ENCODE results near the gene LIAS. TPM values are rescaled to one million over a fixed set of nuclear protein-coding genes. Genes with fewer than 3 reads are reported as not detected.
"Not testable (repeated sequence)": the region's sequence is repeated elsewhere in the genome, so short reads cannot be mapped to it uniquely, and the experiment has no call there.

The LIAS gene
- total RNA-seq (10 to 100 TPM; 10.0 to 10.1 TPM), total RNA-seq (6.9 to 58.6 (median 25.5) reads per million in 172 experiments)
- polyA plus RNA-seq (2013, experiment 1 of 2) = 19.6 TPM
- 19.1 TPM for polyA plus RNA-seq (2013, experiment 2 of 2)

- Mint-ChIP-seq H3K9me3 (no peaks in the 10 kb centered on the region), H3K4me1 (ENCODE audit: low read depth) (peaks cover 49% of the 10 kb centered on the region), H3K27ac (peak within 1 kb of the TSS; percentile 100), H3K27me3 (no peaks in the 10 kb centered on the region), H3K4me3 (peak within 1 kb of the TSS; percentile 96), H3K36me3 (ENCODE audit: low read depth) (peaks cover 73% of the 10 kb centered on the region)
- TF ChIP-seq, protein P1, sequence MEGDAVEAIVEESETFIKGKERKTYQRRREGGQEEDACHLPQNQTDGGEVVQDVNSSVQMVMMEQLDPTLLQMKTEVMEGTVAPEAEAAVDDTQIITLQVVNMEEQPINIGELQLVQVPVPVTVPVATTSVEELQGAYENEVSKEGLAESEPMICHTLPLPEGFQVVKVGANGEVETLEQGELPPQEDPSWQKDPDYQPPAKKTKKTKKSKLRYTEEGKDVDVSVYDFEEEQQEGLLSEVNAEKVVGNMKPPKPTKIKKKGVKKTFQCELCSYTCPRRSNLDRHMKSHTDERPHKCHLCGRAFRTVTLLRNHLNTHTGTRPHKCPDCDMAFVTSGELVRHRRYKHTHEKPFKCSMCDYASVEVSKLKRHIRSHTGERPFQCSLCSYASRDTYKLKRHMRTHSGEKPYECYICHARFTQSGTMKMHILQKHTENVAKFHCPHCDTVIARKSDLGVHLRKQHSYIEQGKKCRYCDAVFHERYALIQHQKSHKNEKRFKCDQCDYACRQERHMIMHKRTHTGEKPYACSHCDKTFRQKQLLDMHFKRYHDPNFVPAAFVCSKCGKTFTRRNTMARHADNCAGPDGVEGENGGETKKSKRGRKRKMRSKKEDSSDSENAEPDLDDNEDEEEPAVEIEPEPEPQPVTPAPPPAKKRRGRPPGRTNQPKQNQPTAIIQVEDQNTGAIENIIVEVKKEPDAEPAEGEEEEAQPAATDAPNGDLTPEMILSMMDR (IDR thresholded peaks at IDR 0.05) = no peak
- Histone ChIP-seq H3K36me3 (ENCODE audit: insufficient read depth, low read length) (peaks cover 52% of the 10 kb centered on the region), H3K4me1 (ENCODE audit: insufficient read depth, low read length) (peaks cover 26% of the 10 kb centered on the region), H3K4me3 (ENCODE audit: low read length) (peak within 1 kb of the TSS; percentile 68), H3K27ac (ENCODE audit: low read depth in 1 of 2, low read length in 2 of 2) (peak within 1 kb of the TSS; percentile 92 to 98), H3K9me3 (ENCODE audit: control insufficient read depth in 1 of 2, insufficient read depth in 1 of 2, low read length in 2 of 2) (no peaks in the 10 kb centered on the region), H3K27me3 (ENCODE audit: control insufficient read depth in 1 of 2, insufficient read depth in 2 of 2, low read length in 2 of 2) (no peaks in the 10 kb centered on the region)
- intact Hi-C loops (cut with DNase I, micrococcal nuclease) = loop anchor here (1.0 to 10.0 kb wide), 10 partner anchors 68 to 1774 kb away; partner anchors contain the start of genes RFC1 (in 2 of the 2), SMIM14 (in 2 of the 2), PDS5A (in 1 of the 2) and RELL1 (in 1 of the 2)
- POLR2A ChIA-PET = interaction anchor here (0.6 to 5.0 kb wide), 20 partner anchors 10 to 1772 kb away, joined by 3 to 54 read pairs (median 4); partner anchors contain the start of genes N4BP2, RFC1, SMIM14 and TLR1
- DNase-seq (peak; percentile 86 to 98 (median 92)), ATAC-seq (ENCODE audit: poor library complexity) (peak; percentile 78)
- CTCF ChIA-PET = interaction anchor here (1.0 to 4.2 kb wide), 4 partner anchors 11 to 598 kb away, joined by 3 to 27 read pairs (median 3); partner anchors contain the start of genes N4BP2 and SMIM14
Observed at GRCh38 chr4:39458505-39459300, at the start of gene LIAS, which contains the start of gene RPL9. Gene LIAS (plus strand): TSS chr4:39459056. CDS start chr4:39459118, 62 bp downstream. Gene RPL9 (minus strand): TSS chr4:39458922. CDS start chr4:39458439, 483 bp downstream.

DNA sequence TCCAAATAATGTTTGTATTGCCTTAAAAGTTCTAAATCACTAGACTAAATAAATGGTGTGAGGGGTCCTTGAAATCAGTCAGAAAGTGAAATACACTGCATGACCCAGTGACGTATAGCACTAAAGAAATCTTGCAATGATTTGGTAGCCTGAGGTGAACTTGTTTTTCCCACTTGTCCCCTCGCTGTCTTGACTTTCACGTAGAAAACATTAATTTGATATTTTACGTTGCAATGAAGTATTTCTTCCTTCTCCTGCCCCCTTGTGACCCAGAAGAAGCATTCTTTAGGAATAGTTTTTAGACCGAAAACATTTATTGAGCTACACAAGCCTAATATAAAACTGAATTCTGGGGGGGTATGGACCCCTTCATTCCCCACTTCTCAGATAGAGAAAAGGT, 48.4 kb upstream of the LIAS start:
- H3K27me3 ChIP-seq (ENCODE audit: control insufficient read depth in 1 of 2, insufficient read depth in 2 of 2, low read length in 2 of 2) = no peaks in the 10 kb centered on the region
- H3K4me3 ChIP-seq (ENCODE audit: low read length) = no peak overlapping the region
- H3K9me3 ChIP-seq (ENCODE audit: control insufficient read depth in 1 of 2, insufficient read depth in 1 of 2, low read length in 2 of 2) = no peaks in the 10 kb centered on the region
- no peak overlapping the region for H3K27ac ChIP-seq (ENCODE audit: low read depth in 1 of 2, low read length in 2 of 2)
- no peak overlapping the region for H3K27ac Mint-ChIP-seq
- H3K27me3 Mint-ChIP-seq = no peaks in the 10 kb centered on the region
- H3K4me1 ChIP-seq (ENCODE audit: insufficient read depth, low read length) = no peaks in the 10 kb centered on the region
- no peaks in the 10 kb centered on the region for H3K36me3 Mint-ChIP-seq (ENCODE audit: low read depth)
- H3K9me3 Mint-ChIP-seq = no peaks in the 10 kb centered on the region
- peak in 3 of 14 experiments; percentile 2 to 13 (median 4) for DNase-seq
- no peaks in the 10 kb centered on the region for H3K4me1 Mint-ChIP-seq (ENCODE audit: low read depth)
- ChIA-PET POLR2A (no interaction called here), CTCF (no interaction called here)
- no peak for ATAC-seq (ENCODE audit: poor library complexity)
- no peaks in the 10 kb centered on the region for H3K36me3 ChIP-seq (ENCODE audit: insufficient read depth, low read length)
- intact Hi-C loops (cut with DNase I, micrococcal nuclease) = loop anchor here in 1 of 2 experiments (5.0 kb wide), 1 partner anchor 508 kb away; no protein-coding TSS in a partner anchor
- TF ChIP-seq, protein P1 (IDR thresholded peaks at IDR 0.05) = peak; percentile 12
- H3K4me3 Mint-ChIP-seq = no peak overlapping the region

DNA sequence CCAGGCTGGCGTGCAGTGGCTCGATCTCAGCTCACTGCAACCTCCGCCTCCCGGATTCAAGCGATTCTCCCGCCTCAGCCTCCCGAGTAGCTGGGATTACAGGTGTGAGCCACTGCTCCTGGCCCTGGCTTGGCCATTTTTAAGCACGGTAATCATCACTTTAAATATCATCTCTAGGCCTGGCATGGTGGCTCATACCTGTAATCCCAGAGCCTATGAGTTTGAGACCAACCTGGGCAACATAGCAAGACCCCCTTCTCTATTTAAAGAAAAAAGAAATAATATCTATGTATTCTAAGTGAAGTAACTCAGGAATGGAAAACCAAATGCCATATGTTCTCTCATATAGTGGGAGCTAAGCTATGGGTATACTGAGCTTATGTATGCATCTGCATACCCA, 47.3 kb upstream of the LIAS start:
- H3K27ac Mint-ChIP-seq; H3K36me3 ChIP-seq (ENCODE audit: insufficient read depth, low read length); H3K27ac ChIP-seq (ENCODE audit: low read depth in 1 of 2, low read length in 2 of 2); H3K9me3 Mint-ChIP-seq; H3K4me3 ChIP-seq (ENCODE audit: low read length); H3K4me1 ChIP-seq (ENCODE audit: insufficient read depth, low read length); H3K27me3 ChIP-seq (ENCODE audit: control insufficient read depth in 1 of 2, insufficient read depth in 2 of 2, low read length in 2 of 2); H3K27me3 Mint-ChIP-seq; H3K4me1 Mint-ChIP-seq (ENCODE audit: low read depth); POLR2A ChIA-PET; DNase-seq; H3K36me3 Mint-ChIP-seq (ENCODE audit: low read depth); H3K4me3 Mint-ChIP-seq; ATAC-seq (ENCODE audit: poor library complexity); H3K9me3 ChIP-seq (ENCODE audit: control insufficient read depth in 1 of 2, insufficient read depth in 1 of 2, low read length in 2 of 2); CTCF ChIA-PET: not testable (repeated sequence)
- intact Hi-C loops (cut with DNase I, micrococcal nuclease) = loop anchor here in 1 of 2 experiments (5.0 kb wide), 1 partner anchor 509 kb away; no protein-coding TSS in a partner anchor

All from CD4-positive, alpha-beta T cell (primary cell).